ENCODE results near the gene UHRF1.
A peak's percentile ranks its signal among the peaks of the same experiment; 100 is the strongest.

The UHRF1 gene

GRCh38 chr19:4870025-4870700, 39.1 kb upstream of the UHRF1 start:
- Histone ChIP-seq H3K36me3 (ENCODE audit: control insufficient read depth in 4 of 4, insufficient read depth in 4 of 4, low read length in 3 of 4) (peaks cover 0 to 3% (median 0%) of the 10 kb centered on the region in 4 experiments), H3K27ac (ENCODE audit: insufficient read depth in 1 of 2, low read depth in 1 of 2, low read length in 2 of 2, poor library complexity in 1 of 2, severe bottlenecking in 2 of 2) (no peak overlapping the region), H3K4me1 (ENCODE audit: control extremely low read depth in 1 of 4, control insufficient read depth in 4 of 4, insufficient read depth in 4 of 4, low read length in 3 of 4) (peaks cover 0 to 28% (median 17%) of the 10 kb centered on the region in 4 experiments), H3K9me3 (ENCODE audit: control extremely low read depth in 1 of 5, control insufficient read depth in 4 of 5, insufficient read depth in 2 of 5, low read depth in 1 of 5, low read length in 4 of 5) (no peaks in the 10 kb centered on the region), H3K27me3 (replicated peaks in 2 of 5; ENCODE audit: control insufficient read depth in 4 of 5, insufficient read depth in 5 of 5, low read length in 4 of 5) (no peaks in the 10 kb centered on the region), H3K4me3 (ENCODE audit: control insufficient read depth in 1 of 7, extremely low read depth in 1 of 7, insufficient read depth in 4 of 7, low read depth in 2 of 7, low read length in 6 of 7) (no peak overlapping the region)
- WGBS (ENCODE audit: insufficient coverage), result 95% methylated on average over 2 of the region's 10 CpGs
- peak; percentile 61 to 83 (median 81) for DNase-seq
- POLR2A ChIA-PET, result no interaction called here
- CTCF ChIA-PET, result interaction anchor here (1.1 to 6.6 kb wide), 7 partner anchors 8 to 160 kb away, joined by 4 to 78 read pairs (median 6); no protein-coding TSS in a partner anchor

- no peak for DNase-seq
- WGBS (ENCODE audit: insufficient coverage), result 100% methylated on average over 1 of the region's 6 CpGs
- H3K4me1 ChIP-seq (ENCODE audit: control extremely low read depth in 1 of 4, control insufficient read depth in 4 of 4, insufficient read depth in 4 of 4, low read length in 3 of 4), result peaks cover 0 to 21% (median 10%) of the 10 kb centered on the region in 4 experiments
- H3K27me3 ChIP-seq (replicated peaks in 2 of 5; ENCODE audit: control insufficient read depth in 4 of 5, insufficient read depth in 5 of 5, low read length in 4 of 5), result no peaks in the 10 kb centered on the region
- POLR2A ChIA-PET, result no interaction called here
- no peaks in the 10 kb centered on the region for H3K9me3 ChIP-seq (ENCODE audit: control extremely low read depth in 1 of 5, control insufficient read depth in 4 of 5, insufficient read depth in 2 of 5, low read depth in 1 of 5, low read length in 4 of 5)
- CTCF ChIA-PET, result interaction anchor here (0.8 to 6.6 kb wide), 7 partner anchors 23 to 164 kb away, joined by 3 to 78 read pairs (median 6); no protein-coding TSS in a partner anchor
- H3K27ac ChIP-seq (ENCODE audit: insufficient read depth in 1 of 2, low read depth in 1 of 2, low read length in 2 of 2, poor library complexity in 1 of 2, severe bottlenecking in 2 of 2), result no peak overlapping the region
- H3K4me3 ChIP-seq (ENCODE audit: control insufficient read depth in 1 of 7, extremely low read depth in 1 of 7, insufficient read depth in 4 of 7, low read depth in 2 of 7, low read length in 6 of 7), result no peak overlapping the region
- no peaks in the 10 kb centered on the region for H3K36me3 ChIP-seq (ENCODE audit: control insufficient read depth in 4 of 4, insufficient read depth in 4 of 4, low read length in 3 of 4)
Observed at GRCh38 chr19:4871711-4872110, 37.6 kb upstream of the UHRF1 start.

GRCh38 chr19:4873930-4874329, 35.4 kb upstream of the UHRF1 start:
- WGBS (ENCODE audit: insufficient coverage), result 96% methylated on average over 2 of the region's 3 CpGs
- H3K9me3 ChIP-seq (ENCODE audit: control extremely low read depth in 1 of 5, control insufficient read depth in 4 of 5, insufficient read depth in 2 of 5, low read depth in 1 of 5, low read length in 4 of 5), result no peaks in the 10 kb centered on the region
- H3K4me3 ChIP-seq (ENCODE audit: control insufficient read depth in 1 of 7, extremely low read depth in 1 of 7, insufficient read depth in 4 of 7, low read depth in 2 of 7, low read length in 6 of 7), result no peak overlapping the region
- ChIA-PET POLR2A (no interaction called here), CTCF (interaction anchor here (0.6 to 6.6 kb wide), 9 partner anchors 31 to 159 kb away, joined by 3 to 78 read pairs (median 4); no protein-coding TSS in a partner anchor)
- no peaks in the 10 kb centered on the region for H3K27me3 ChIP-seq (replicated peaks in 2 of 5; ENCODE audit: control insufficient read depth in 4 of 5, insufficient read depth in 5 of 5, low read length in 4 of 5)
- peaks cover 0 to 27% (median 20%) of the 10 kb centered on the region in 4 experiments for H3K4me1 ChIP-seq (ENCODE audit: control extremely low read depth in 1 of 4, control insufficient read depth in 4 of 4, insufficient read depth in 4 of 4, low read length in 3 of 4)
- no peak for DNase-seq
- H3K36me3 ChIP-seq (ENCODE audit: control insufficient read depth in 4 of 4, insufficient read depth in 4 of 4, low read length in 3 of 4), result no peaks in the 10 kb centered on the region
- no peak overlapping the region for H3K27ac ChIP-seq (ENCODE audit: insufficient read depth in 1 of 2, low read depth in 1 of 2, low read length in 2 of 2, poor library complexity in 1 of 2, severe bottlenecking in 2 of 2)

GRCh38 chr19:4877753-4878490, 31.4 kb upstream of the UHRF1 start:
- 77% methylated on average over 23 of the region's 30 CpGs for WGBS (ENCODE audit: insufficient coverage)
- H3K27ac ChIP-seq (ENCODE audit: insufficient read depth in 1 of 2, low read depth in 1 of 2, low read length in 2 of 2, poor library complexity in 1 of 2, severe bottlenecking in 2 of 2), result peak overlapping the region in 1 of 2 experiments; percentile 25
- H3K9me3 ChIP-seq (ENCODE audit: control extremely low read depth in 1 of 5, control insufficient read depth in 4 of 5, insufficient read depth in 2 of 5, low read depth in 1 of 5, low read length in 4 of 5), result no peaks in the 10 kb centered on the region
- peak in 2 of 3 donors; percentile 28 to 40 for DNase-seq
- POLR2A ChIA-PET, result interaction anchor here (0.6 kb wide), 1 partner anchor 28 kb away, joined by 4 read pairs; no protein-coding TSS in a partner anchor
- no peaks in the 10 kb centered on the region for H3K27me3 ChIP-seq (replicated peaks in 2 of 5; ENCODE audit: control insufficient read depth in 4 of 5, insufficient read depth in 5 of 5, low read length in 4 of 5)
- peak overlapping the region in 3 of 7 experiments; percentile 43 to 57 (median 55) for H3K4me3 ChIP-seq (ENCODE audit: control insufficient read depth in 1 of 7, extremely low read depth in 1 of 7, insufficient read depth in 4 of 7, low read depth in 2 of 7, low read length in 6 of 7)
- H3K36me3 ChIP-seq (ENCODE audit: control insufficient read depth in 4 of 4, insufficient read depth in 4 of 4, low read length in 3 of 4), result no peaks in the 10 kb centered on the region
- CTCF ChIA-PET, result interaction anchor here (1.0 to 1.5 kb wide), 2 partner anchors 9 to 33 kb away, joined by 3 to 4 read pairs; no protein-coding TSS in a partner anchor
- H3K4me1 ChIP-seq (ENCODE audit: control extremely low read depth in 1 of 4, control insufficient read depth in 4 of 4, insufficient read depth in 4 of 4, low read length in 3 of 4), result peaks cover 2 to 20% (median 19%) of the 10 kb centered on the region in 4 experiments

- Histone ChIP-seq H3K9me3 (ENCODE audit: control extremely low read depth in 1 of 5, control insufficient read depth in 4 of 5, insufficient read depth in 2 of 5, low read depth in 1 of 5, low read length in 4 of 5) (no peaks in the 10 kb centered on the region), H3K4me3 (ENCODE audit: control insufficient read depth in 1 of 7, extremely low read depth in 1 of 7, insufficient read depth in 4 of 7, low read depth in 2 of 7, low read length in 6 of 7) (peak overlapping the region in 4 of 7 experiments; percentile 40 to 57 (median 49)), H3K4me1 (ENCODE audit: control extremely low read depth in 1 of 4, control insufficient read depth in 4 of 4, insufficient read depth in 4 of 4, low read length in 3 of 4) (peaks cover 2 to 20% (median 19%) of the 10 kb centered on the region in 4 experiments), H3K27ac (ENCODE audit: insufficient read depth in 1 of 2, low read depth in 1 of 2, low read length in 2 of 2, poor library complexity in 1 of 2, severe bottlenecking in 2 of 2) (peak overlapping the region in 1 of 2 experiments; percentile 25), H3K27me3 (replicated peaks in 2 of 5; ENCODE audit: control insufficient read depth in 4 of 5, insufficient read depth in 5 of 5, low read length in 4 of 5) (no peaks in the 10 kb centered on the region), H3K36me3 (ENCODE audit: control insufficient read depth in 4 of 4, insufficient read depth in 4 of 4, low read length in 3 of 4) (no peaks in the 10 kb centered on the region)
- peak in 2 of 3 donors; percentile 57 to 64 for DNase-seq
- ChIA-PET POLR2A (no interaction called here), CTCF (interaction anchor here (1.0 to 1.5 kb wide), 3 partner anchors 9 to 33 kb away, joined by 3 to 6 read pairs (median 4); no protein-coding TSS in a partner anchor)
- WGBS (ENCODE audit: insufficient coverage), result 5% methylated on average over 16 of the region's 23 CpGs
Observed at GRCh38 chr19:4878491-4878968, 30.8 kb upstream of the UHRF1 start.

- WGBS (ENCODE audit: insufficient coverage), result 95% methylated on average over 10 of the region's 11 CpGs
- no peaks in the 10 kb centered on the region for H3K36me3 ChIP-seq (ENCODE audit: control insufficient read depth in 4 of 4, insufficient read depth in 4 of 4, low read length in 3 of 4)
- no peaks in the 10 kb centered on the region for H3K27me3 ChIP-seq (replicated peaks in 2 of 5; ENCODE audit: control insufficient read depth in 4 of 5, insufficient read depth in 5 of 5, low read length in 4 of 5)
- no peak overlapping the region for H3K27ac ChIP-seq (ENCODE audit: insufficient read depth in 1 of 2, low read depth in 1 of 2, low read length in 2 of 2, poor library complexity in 1 of 2, severe bottlenecking in 2 of 2)
- H3K4me1 ChIP-seq (ENCODE audit: control extremely low read depth in 1 of 4, control insufficient read depth in 4 of 4, insufficient read depth in 4 of 4, low read length in 3 of 4), result peaks cover 2 to 20% (median 19%) of the 10 kb centered on the region in 4 experiments
- ChIA-PET CTCF (interaction anchor here (0.6 to 1.4 kb wide), 2 partner anchors 10 to 54 kb away, joined by 3 to 6 read pairs; no protein-coding TSS in a partner anchor), POLR2A (no interaction called here)
- no peaks in the 10 kb centered on the region for H3K9me3 ChIP-seq (ENCODE audit: control extremely low read depth in 1 of 5, control insufficient read depth in 4 of 5, insufficient read depth in 2 of 5, low read depth in 1 of 5, low read length in 4 of 5)
- H3K4me3 ChIP-seq (ENCODE audit: control insufficient read depth in 1 of 7, extremely low read depth in 1 of 7, insufficient read depth in 4 of 7, low read depth in 2 of 7, low read length in 6 of 7), result peak overlapping the region in 1 of 7 experiments; percentile 55
- no peak for DNase-seq
Observed at GRCh38 chr19:4879041-4879440, 30.3 kb upstream of the UHRF1 start.
